Myocyte (in vitro differentiated cells): ENCODE data around the gene SH3PXD2A. TPM values are rescaled to one million over a fixed set of nuclear protein-coding genes. Genes with fewer than 3 reads are reported as not detected.

Experiments used
- DNase-seq: peaks from one replicate; pipeline ENCODE4 v3.0.0-alpha.2; 2012; ENCODE audit warnings: low read depth
- total RNA-seq: library from RNA; depleted of rRNA; stranded (reverse); fragments of >200 nt; gene quantifications from 2 replicates; pipeline ENCODE4 v1.2.3, GENCODE V29; 2014

Gene SH3PXD2A
- total RNA-seq, 1 donor from 2014 or later: 38.8 TPM

- no peak for DNase-seq
Observed at GRCh38 chr10:103876155-103876554, 20.8 kb upstream of the SH3PXD2A start.

GRCh38 chr10:103874730-103875129, 19.4 kb upstream of the SH3PXD2A start:
- DNase-seq: no peak

GRCh38 chr10:103872137-103872931, 17.0 kb upstream of the SH3PXD2A start:
- peak; percentile 99 for DNase-seq

- DNase-seq: no peak
Observed at GRCh38 chr10:103871006-103871405, 15.6 kb upstream of the SH3PXD2A start.

- DNase-seq: peak; percentile 50
Observed at GRCh38 chr10:103870516-103870915, 15.1 kb upstream of the SH3PXD2A start.

- DNase-seq: no peak
Observed at GRCh38 chr10:103869336-103869735, 14.0 kb upstream of the SH3PXD2A start.

- no peak for DNase-seq
Observed at GRCh38 chr10:103868200-103868599, 12.8 kb upstream of the SH3PXD2A start.

GRCh38 chr10:103861505-103861904, 6.1 kb upstream of the SH3PXD2A start:
- DNase-seq: no peak

GRCh38 chr10:103859161-103860086, 4.0 kb upstream of the SH3PXD2A start:
- DNase-seq: peak; percentile 84

GRCh38 chr10:103858360-103858759, 3.0 kb upstream of the SH3PXD2A start:
- no peak for DNase-seq

- no peak for DNase-seq
Observed at GRCh38 chr10:103856797-103857170, 1.4 kb upstream of the SH3PXD2A start.

GRCh38 chr10:103855852-103856796, 748 bp upstream of the SH3PXD2A start:
- no peak for DNase-seq

- peak; percentile 90 for DNase-seq
Observed at GRCh38 chr10:103854686-103855391, 537 bp downstream of the SH3PXD2A start.

- DNase-seq: peak; percentile 62
Observed at GRCh38 chr10:103854265-103854685, 1.1 kb downstream of the SH3PXD2A start.

GRCh38 chr10:103853428-103854264, 1.7 kb downstream of the SH3PXD2A start:
- no peak for DNase-seq

GRCh38 chr10:103852856-103853255, 2.5 kb downstream of the SH3PXD2A start:
- no peak for DNase-seq

- peak; percentile 90 for DNase-seq
Observed at GRCh38 chr10:103852189-103852711, 3.1 kb downstream of the SH3PXD2A start.

GRCh38 chr10:103851261-103851660, 4.1 kb downstream of the SH3PXD2A start:
- no peak for DNase-seq

- DNase-seq: peak; percentile 78
Observed at GRCh38 chr10:103850572-103850895, 4.8 kb downstream of the SH3PXD2A start.
